Smooth muscle cell (in vitro differentiated cells): ENCODE measurements around the gene CNOT9. TPM values are rescaled to one million over a fixed set of nuclear protein-coding genes. Genes with fewer than 3 reads are reported as not detected.

Experiments
- DNase-seq: peaks from one replicate; lab custom pipeline; 2025; ENCODE audit not compliant: unreplicated experiment; lab: John Stamatoyannopoulos, UW
- H2AFZ ChIP-seq: fragments of 200-600 bp; sonication (generic); 2 replicates; pipeline ENCODE4 v1.6.0; 2016; ENCODE audit warnings: antibody characterized with exemption, low read depth, mild to moderate bottlenecking
- H3F3A ChIP-seq: fragments of 200-600 bp; sonication (generic); 2 replicates; pipeline ENCODE4 v1.6.0; 2017; ENCODE audit warnings: antibody characterized with exemption, low read depth
- H3K27ac ChIP-seq: fragments of 200-600 bp; sonication (generic); 2 replicates; pipeline ENCODE4 v1.5.1; 2016; ENCODE audit warnings: low read depth, mild to moderate bottlenecking
- H3K27me3 ChIP-seq: fragments of 200-600 bp; sonication (generic); 2 replicates; pipeline ENCODE4 v1.6.1; 2016; ENCODE audit warnings: low read depth, mild to moderate bottlenecking
- H3K36me3 ChIP-seq: fragments of 200-600 bp; sonication (generic); 2 replicates; pipeline ENCODE4 v1.5.1; 2016; ENCODE audit warnings: low read depth
- H3K4me1 ChIP-seq: fragments of 200-600 bp; sonication (generic); 2 replicates; pipeline ENCODE4 v1.5.1; 2016; ENCODE audit warnings: low read depth
- H3K4me2 ChIP-seq: fragments of 200-600 bp; sonication (generic); 2 replicates; pipeline ENCODE4 v1.6.0; 2016; ENCODE audit warnings: mild to moderate bottlenecking
- H3K4me3 ChIP-seq: fragments of 200-600 bp; sonication (generic); 2 replicates; pipeline ENCODE4 v1.5.1; 2016; ENCODE audit warnings: mild to moderate bottlenecking
- H3K79me2 ChIP-seq: fragments of 200-600 bp; sonication (generic); 2 replicates; pipeline ENCODE4 v1.6.0; 2016; ENCODE audit warnings: low read depth, mild to moderate bottlenecking
- H3K9ac ChIP-seq: fragments of 200-600 bp; sonication (generic); 2 replicates; pipeline ENCODE4 v1.6.0; 2016; ENCODE audit warnings: low read depth
- H3K9me3 ChIP-seq: fragments of 200-600 bp; sonication (generic); replicated peaks from 2 replicates; pipeline ENCODE4 v1.5.1; 2016; ENCODE audit warnings: low read depth
- H4K20me1 ChIP-seq: fragments of 200-600 bp; sonication (generic); 2 replicates; pipeline ENCODE4 v1.6.0; 2016; ENCODE audit warnings: low read depth
- WGBS: methylation state at CpG from one replicate; pipeline ENCODE4 v1.1.7; 2016; ENCODE audit warnings: low lambda C conversion rate; 5-methylcytosine and 5-hydroxymethylcytosine counted together
- polyA plus RNA-seq: library from polyadenylated mRNA; unstranded; fragments of >200 nt; fragmentation: Nextera tagmentation; extraction: Ambion mirVana; gene quantifications from 2 replicates; pipeline ENCODE4 v1.2.1, GENCODE V29; 2016
- total RNA-seq: library from RNA; depleted of rRNA; stranded (reverse); fragments of >200 nt; gene quantifications from 2 replicates; pipeline ENCODE4 v1.2.3, GENCODE V29; 2014
- TF ChIP-seq, protein P1 (sequence below): fragments of 200-600 bp; sonication (generic); IDR thresholded peaks from 2 replicates; pipeline ENCODE4 v1.5.1; 2017; ENCODE audit warnings: borderline replicate concordance, mild to moderate bottlenecking, antibody characterized with exemption; ENCODE audit not compliant: insufficient read depth, poor library complexity, severe bottlenecking

Gene CNOT9
- total and polyA plus RNA-seq, 2 experiments from 2014 or later, result 26.0 to 57.8 TPM

DNA sequence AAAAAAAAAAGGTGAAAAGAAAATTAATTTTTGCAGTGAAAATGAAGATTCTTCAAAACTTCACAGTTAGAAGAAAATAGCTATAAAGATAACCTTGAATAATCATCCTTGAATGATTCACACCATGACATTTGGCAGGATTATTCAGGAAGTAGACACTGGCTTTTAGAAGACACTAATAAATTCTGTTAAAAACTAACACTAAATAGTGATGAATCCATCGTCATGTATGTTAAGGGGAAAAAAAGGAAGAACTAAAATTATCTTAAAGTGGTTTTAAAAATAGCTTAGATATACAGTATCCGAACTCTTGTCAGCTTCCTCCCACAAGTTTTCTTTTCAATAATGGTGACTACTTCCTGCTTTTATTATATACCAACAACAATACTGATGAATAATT lies 10.7 kb upstream of the CNOT9 start:
- H3K9ac ChIP-seq, result no peak overlapping the region
- H4K20me1 ChIP-seq, result peaks cover 7% of the 10 kb centered on the region
- H3K9me3 ChIP-seq, result no peaks in the 10 kb centered on the region
- H3K27me3 ChIP-seq, result no peaks in the 10 kb centered on the region
- no peak overlapping the region for H3K27ac ChIP-seq
- peaks cover 12% of the 10 kb centered on the region for H3K79me2 ChIP-seq
- H3K4me1 ChIP-seq, result no peaks in the 10 kb centered on the region
- 98% methylated on average over 2 of the region's 2 CpGs for WGBS
- H3K4me2 ChIP-seq, result no peak overlapping the region
- no peak for DNase-seq
- H2AFZ ChIP-seq, result no peak overlapping the region
- no peak overlapping the region for H3K4me3 ChIP-seq
- H3F3A ChIP-seq, result no peaks in the 10 kb centered on the region
- H3K36me3 ChIP-seq, result peaks cover 34% of the 10 kb centered on the region
- TF ChIP-seq, protein P1, sequence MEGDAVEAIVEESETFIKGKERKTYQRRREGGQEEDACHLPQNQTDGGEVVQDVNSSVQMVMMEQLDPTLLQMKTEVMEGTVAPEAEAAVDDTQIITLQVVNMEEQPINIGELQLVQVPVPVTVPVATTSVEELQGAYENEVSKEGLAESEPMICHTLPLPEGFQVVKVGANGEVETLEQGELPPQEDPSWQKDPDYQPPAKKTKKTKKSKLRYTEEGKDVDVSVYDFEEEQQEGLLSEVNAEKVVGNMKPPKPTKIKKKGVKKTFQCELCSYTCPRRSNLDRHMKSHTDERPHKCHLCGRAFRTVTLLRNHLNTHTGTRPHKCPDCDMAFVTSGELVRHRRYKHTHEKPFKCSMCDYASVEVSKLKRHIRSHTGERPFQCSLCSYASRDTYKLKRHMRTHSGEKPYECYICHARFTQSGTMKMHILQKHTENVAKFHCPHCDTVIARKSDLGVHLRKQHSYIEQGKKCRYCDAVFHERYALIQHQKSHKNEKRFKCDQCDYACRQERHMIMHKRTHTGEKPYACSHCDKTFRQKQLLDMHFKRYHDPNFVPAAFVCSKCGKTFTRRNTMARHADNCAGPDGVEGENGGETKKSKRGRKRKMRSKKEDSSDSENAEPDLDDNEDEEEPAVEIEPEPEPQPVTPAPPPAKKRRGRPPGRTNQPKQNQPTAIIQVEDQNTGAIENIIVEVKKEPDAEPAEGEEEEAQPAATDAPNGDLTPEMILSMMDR, result no peak

DNA sequence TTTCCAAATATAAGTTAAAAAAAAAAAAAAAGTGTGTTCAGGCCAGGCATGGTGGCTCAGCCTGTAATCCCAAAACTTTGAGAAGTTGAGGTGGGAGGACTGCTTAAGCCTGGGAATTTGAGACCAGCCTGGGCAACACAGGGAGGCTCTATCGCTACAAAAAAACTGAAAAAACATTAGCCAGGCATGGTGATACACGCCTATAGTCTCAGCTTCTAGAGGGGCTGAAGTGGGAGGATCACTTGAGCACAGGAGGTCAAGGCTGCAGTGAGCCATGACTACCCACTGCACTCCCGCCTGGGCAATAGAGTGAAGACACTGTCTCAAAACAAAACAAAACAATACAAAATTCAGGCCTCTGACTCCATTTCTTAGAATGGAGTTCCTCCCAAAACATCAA lies 9.7 kb upstream of the CNOT9 start:
- peaks cover 24% of the 10 kb centered on the region for H3K36me3 ChIP-seq
- no peak for DNase-seq
- H3K4me1 ChIP-seq, result no peaks in the 10 kb centered on the region
- H4K20me1 ChIP-seq, result peaks cover 7% of the 10 kb centered on the region
- TF ChIP-seq, protein P1, result no peak
- WGBS, result 100% methylated on average over 3 of the region's 3 CpGs
- no peak overlapping the region for H3K27ac ChIP-seq
- H2AFZ ChIP-seq, result no peak overlapping the region
- no peak overlapping the region for H3K4me3 ChIP-seq
- no peak overlapping the region for H3K9ac ChIP-seq
- H3K9me3 ChIP-seq, result no peaks in the 10 kb centered on the region
- no peaks in the 10 kb centered on the region for H3F3A ChIP-seq
- H3K79me2 ChIP-seq, result peaks cover 21% of the 10 kb centered on the region
- H3K27me3 ChIP-seq, result no peaks in the 10 kb centered on the region
- H3K4me2 ChIP-seq, result no peak overlapping the region

DNA sequence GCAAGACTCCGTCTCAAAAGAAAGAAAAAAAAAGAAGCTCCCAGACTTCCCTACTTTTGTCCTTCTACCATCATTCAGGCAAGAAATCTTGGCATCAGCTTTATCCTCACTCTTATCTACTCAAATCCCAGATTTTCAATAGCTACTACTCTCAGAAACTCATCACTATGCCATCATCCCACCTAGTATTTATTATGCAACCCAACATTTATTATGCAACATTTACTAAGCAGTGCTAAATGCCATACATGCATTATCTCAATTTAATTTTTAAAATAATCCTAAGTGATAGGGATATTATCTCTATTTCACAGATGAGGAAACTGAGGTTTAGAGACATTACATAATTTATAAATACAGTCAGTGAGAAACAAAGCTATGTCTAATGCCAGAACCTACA lies 4.6 kb upstream of the CNOT9 start:
- Histone ChIP-seq H3K4me3 (no peak overlapping the region), H3K4me2 (no peak overlapping the region)
- WGBS, result 100% methylated on average over 1 of the region's 1 CpG

DNA sequence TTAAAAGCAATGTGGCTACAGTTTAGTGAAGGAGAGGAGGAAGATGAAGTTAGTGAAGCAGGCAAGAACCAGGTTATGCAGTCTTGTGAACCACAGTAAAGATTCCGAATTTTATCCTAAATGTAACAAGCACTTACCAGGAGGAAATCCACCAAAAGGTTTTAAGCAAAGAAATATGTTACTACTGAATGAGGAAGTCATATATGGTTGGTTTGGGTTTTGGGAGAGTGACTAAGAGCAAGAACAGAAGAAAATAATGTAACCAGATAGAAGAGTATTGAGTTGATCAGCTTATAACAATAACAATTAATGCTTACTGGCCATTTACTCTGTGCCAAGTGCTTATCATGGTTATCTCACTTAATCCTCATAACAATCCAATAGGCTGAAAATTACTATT lies 2.3 kb upstream of the CNOT9 start:
- 100% methylated on average over 1 of the region's 1 CpG for WGBS
- H3F3A ChIP-seq, result no peaks in the 10 kb centered on the region
- no peak overlapping the region for H3K9ac ChIP-seq
- TF ChIP-seq, protein P1, result no peak
- peaks cover 23% of the 10 kb centered on the region for H3K4me1 ChIP-seq
- H3K27me3 ChIP-seq, result no peaks in the 10 kb centered on the region
- DNase-seq, result no peak
- H2AFZ ChIP-seq, result no peak overlapping the region
- H3K27ac ChIP-seq, result no peak overlapping the region
- peaks cover 88% of the 10 kb centered on the region for H3K79me2 ChIP-seq
- H3K36me3 ChIP-seq, result peaks cover 5% of the 10 kb centered on the region
- no peak overlapping the region for H3K4me2 ChIP-seq
- H4K20me1 ChIP-seq, result peaks cover 11% of the 10 kb centered on the region
- no peaks in the 10 kb centered on the region for H3K9me3 ChIP-seq
- no peak overlapping the region for H3K4me3 ChIP-seq

More for the DNA sequence above, 4.6 kb upstream of the CNOT9 start:
- Histone ChIP-seq H4K20me1 (peaks cover 7% of the 10 kb centered on the region), H3K9ac (no peak overlapping the region), H3F3A (no peaks in the 10 kb centered on the region), H3K9me3 (no peaks in the 10 kb centered on the region), H3K36me3 (peaks cover 18% of the 10 kb centered on the region), H3K27me3 (no peaks in the 10 kb centered on the region), H3K79me2 (peaks cover 65% of the 10 kb centered on the region), H2AFZ (no peak overlapping the region), H3K4me1 (peaks cover 9% of the 10 kb centered on the region), H3K27ac (no peak overlapping the region)
- DNase-seq, result no peak
- TF ChIP-seq, protein P1, result no peak
